Measurements from ENCODE around the gene SLC39A7. TPM values are rescaled to one million over a fixed set of nuclear protein-coding genes. Genes with fewer than 3 reads are reported as not detected.

Gene SLC39A7
- total and polyA plus RNA-seq, 2 of the 13 experiments (the other 11 are each of a cell fraction or from before 2014, with no cell fraction given) = 142 to 229 TPM

- TF ChIP-seq PATZ1 (CRISPR knock-in tag; IDR thresholded peaks at IDR 0.05) = peak; percentile 97
- TF ChIP-seq ZBTB20 (CRISPR knock-in tag; IDR thresholded peaks at IDR 0.05; ENCODE audit: borderline replicate concordance, low read depth) = no peak; the same call in 1 of the 2 replicates
- no peak for TF ChIP-seq HDAC1 (CRISPR knock-in tag; IDR thresholded peaks at IDR 0.05)
- TF ChIP-seq ARID5B (CRISPR knock-in tag; IDR thresholded peaks at IDR 0.05) = peak; percentile 79
- TF ChIP-seq DMTF1 (CRISPR knock-in tag; IDR thresholded peaks at IDR 0.05) = 0 out of 2 replicates have a peak, but pooled peaks have one; percentile 37
- TF ChIP-seq ZNF724P (CRISPR knock-in tag; IDR thresholded peaks at IDR 0.05; ENCODE audit: borderline replicate concordance) = 0 out of 2 replicates have a peak, but pooled peaks have one; percentile 13
- TF ChIP-seq HMG20A (CRISPR knock-in tag; IDR thresholded peaks at IDR 0.05; ENCODE audit: borderline replicate concordance) = 0 out of 2 replicates have a peak, but pooled peaks have one; percentile 23
- TF ChIP-seq KLF11 (CRISPR knock-in tag; IDR thresholded peaks at IDR 0.05) = 0 out of 2 replicates have a peak, but pooled peaks have one; percentile 2
- peak; percentile 39; the same call in 1 of the 2 replicates for TF ChIP-seq ZNF317 (CRISPR knock-in tag; IDR thresholded peaks at IDR 0.05)
- TF ChIP-seq ZNF580 (CRISPR knock-in tag; IDR thresholded peaks at IDR 0.05; ENCODE audit: borderline replicate concordance, low read depth) = peak; percentile 41; the same call in 1 of the 2 replicates
- no peak for TF ChIP-seq HNRNPH1 (optimal IDR thresholded peaks at IDR 0.05; ENCODE audit: low read depth, low read length)
- no peak for TF ChIP-seq PRPF4 (IDR thresholded peaks at IDR 0.05; ENCODE audit: low read depth, low read length, poor library complexity, severe bottlenecking)
- TF ChIP-seq ZC3H13 (CRISPR knock-in tag; IDR thresholded peaks at IDR 0.05) = peak; percentile 75
- TF ChIP-seq TBX3 (IDR thresholded peaks at IDR 0.05; ENCODE audit: borderline replicate concordance) = no peak
- TF ChIP-seq ONECUT2 (CRISPR knock-in tag; IDR thresholded peaks at IDR 0.05) = 0 out of 2 replicates have a peak, but pooled peaks have one; percentile 7
- no peak for TF ChIP-seq RAD51 (IDR thresholded peaks at IDR 0.05; ENCODE audit: borderline replicate concordance)
- no peak for TF ChIP-seq ZNF20 (CRISPR knock-in tag; IDR thresholded peaks at IDR 0.05)
- no peak for TF ChIP-seq ZNF672 (CRISPR knock-in tag; IDR thresholded peaks at IDR 0.05)
- TF ChIP-seq BCL6 (CRISPR knock-in tag; IDR thresholded peaks at IDR 0.05) = peak; percentile 55; the same call in 1 of the 2 replicates
- TF ChIP-seq ZNF589 (CRISPR knock-in tag; conservative IDR thresholded peaks at IDR 0.05) = 0 out of 2 replicates have a peak, but pooled peaks have one; percentile 64
- peak; percentile 99 for TF ChIP-seq FOXK1 (CRISPR knock-in tag; IDR thresholded peaks at IDR 0.05; ENCODE audit: borderline replicate concordance, low read depth)
- TF ChIP-seq MEF2D (CRISPR knock-in tag; IDR thresholded peaks at IDR 0.05) = 0 out of 2 replicates have a peak, but pooled peaks have one; percentile 11
Observed at GRCh38 chr6:33199687-33200218, 914 bp upstream of the SLC39A7 start (continued).
